ENCODE measurements around the gene SOX5. TPM values are rescaled to one million over a fixed set of nuclear protein-coding genes. Genes with fewer than 3 reads are reported as not detected.

The SOX5 gene
- total and polyA plus RNA-seq, 12 donors: 0.47 to 10.4 (median 1.9) TPM

- Histone ChIP-seq H3K27me3 (no peaks in the 10 kb centered on the region), H3K4me1 (replicated peaks in 1 of 2) (no peaks in the 10 kb centered on the region), H3K4me3 (no peak overlapping the region), H3K36me3 (replicated peaks in 1 of 2) (no peaks in the 10 kb centered on the region), H3K27ac (no peak overlapping the region), H3K9me3 (replicated peaks in 1 of 3) (no peaks in the 10 kb centered on the region)
- no peak for DNase-seq
- no peak for TF ChIP-seq POLR2A (IDR thresholded peaks at IDR 0.05)
- no peak for TF ChIP-seq CTCF (IDR thresholded peaks at IDR 0.05)
- WGBS, 4 donors: 54 to 75% (median 70%) methylated on average over 1 of the region's 1 CpG
- intact Hi-C loops (cut with DNase I): no loop called here
Measured at GRCh38 chr12:23535441-23535840, 414.0 kb downstream of the SOX5 start.

GRCh38 chr12:23534196-23534595, 415.3 kb downstream of the SOX5 start:
- Histone ChIP-seq H3K4me3 (no peak overlapping the region), H3K27me3 (no peaks in the 10 kb centered on the region), H3K4me1 (replicated peaks in 1 of 2) (no peaks in the 10 kb centered on the region), H3K27ac (no peak overlapping the region), H3K9me3 (replicated peaks in 1 of 3) (no peaks in the 10 kb centered on the region), H3K36me3 (replicated peaks in 1 of 2) (no peaks in the 10 kb centered on the region)
- no peak for TF ChIP-seq POLR2A (IDR thresholded peaks at IDR 0.05)
- no peak for TF ChIP-seq CTCF (IDR thresholded peaks at IDR 0.05)
- intact Hi-C loops (cut with DNase I): no loop called here
- DNase-seq: no peak
- WGBS, 4 donors: 75 to 82% (median 79%) methylated on average over 8 of the region's 8 CpGs

- Histone ChIP-seq H3K4me1 (replicated peaks in 1 of 2) (no peaks in the 10 kb centered on the region), H3K27me3 (no peaks in the 10 kb centered on the region), H3K36me3 (replicated peaks in 1 of 2) (no peaks in the 10 kb centered on the region), H3K4me3 (no peak overlapping the region), H3K27ac (no peak overlapping the region), H3K9me3 (replicated peaks in 1 of 3) (no peaks in the 10 kb centered on the region)
- WGBS, 4 donors: 84 to 95% (median 93%) methylated on average over 1 of the region's 1 CpG
- intact Hi-C loops (cut with DNase I): no loop called here
- no peak for DNase-seq
- TF ChIP-seq CTCF (IDR thresholded peaks at IDR 0.05) (no peak), POLR2A (IDR thresholded peaks at IDR 0.05) (no peak)
Measured at GRCh38 chr12:23533699-23534098, 415.8 kb downstream of the SOX5 start.

GRCh38 chr12:23533265-23533664, 416.2 kb downstream of the SOX5 start:
- Histone ChIP-seq H3K36me3 (replicated peaks in 1 of 2) (no peaks in the 10 kb centered on the region), H3K27me3 (no peaks in the 10 kb centered on the region), H3K27ac (no peak overlapping the region), H3K9me3 (replicated peaks in 1 of 3) (no peaks in the 10 kb centered on the region), H3K4me1 (replicated peaks in 1 of 2) (no peaks in the 10 kb centered on the region), H3K4me3 (no peak overlapping the region)
- intact Hi-C loops (cut with DNase I): no loop called here
- DNase-seq: no peak
- TF ChIP-seq CTCF (IDR thresholded peaks at IDR 0.05) (no peak), POLR2A (IDR thresholded peaks at IDR 0.05) (no peak)

Data from adrenal gland (tissue), 12 donors.